ENCODE results near the gene PFKP.
A peak's percentile ranks its signal among the peaks of the same experiment; 100 is the strongest.

PFKP gene

DNA sequence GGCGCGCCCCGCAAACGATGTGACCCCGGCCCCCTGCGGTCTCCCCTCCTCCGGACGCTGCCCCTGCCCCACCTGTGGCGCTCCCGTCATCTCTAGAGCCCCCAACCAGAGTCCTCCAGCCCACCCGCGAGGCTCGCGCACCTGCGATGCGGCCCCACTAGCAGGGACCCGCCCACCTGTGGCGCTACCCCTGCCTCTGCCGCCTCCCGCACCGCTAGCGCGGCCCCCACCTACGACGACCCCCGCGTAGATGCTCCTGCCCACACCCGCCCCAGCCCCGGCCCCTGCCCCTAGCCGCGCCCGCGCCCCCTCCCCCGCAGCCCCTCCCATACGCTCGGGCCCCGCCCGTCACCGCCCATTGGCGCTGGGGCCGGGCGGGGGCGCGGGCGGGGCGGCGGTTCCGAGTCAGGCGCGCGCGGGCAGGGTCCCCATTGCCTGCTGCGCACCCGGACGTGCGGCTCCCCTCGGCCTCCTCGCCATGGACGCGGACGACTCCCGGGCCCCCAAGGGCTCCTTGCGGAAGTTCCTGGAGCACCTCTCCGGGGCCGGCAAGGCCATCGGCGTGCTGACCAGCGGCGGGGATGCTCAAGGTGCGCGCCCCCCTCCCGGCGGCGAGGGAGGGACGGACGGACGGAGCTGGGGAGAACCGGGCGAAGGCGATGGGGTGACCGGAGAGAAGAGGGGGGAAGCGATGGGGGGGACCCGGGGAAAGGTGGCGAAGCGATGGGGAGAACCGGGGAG is at the start of gene PFKP:
PFKP (plus strand) TSS at position 431 of the 741 bp plus-strand sequence; CDS start at position 479, 48 bp downstream.
- Histone ChIP-seq H3K9me3 (ENCODE audit: control insufficient read depth, insufficient read depth, low read length) (no peaks in the 10 kb centered on the region; the same call in 1 of the 2 replicates), H3K9ac (ENCODE audit: low read depth, low read length) (peak within 1 kb of the TSS; percentile 88), H3K36me3 (ENCODE audit: insufficient read depth, low read length) (peaks cover 7% of the 10 kb centered on the region), H3K4me1 (ENCODE audit: insufficient read depth, low read length) (peaks cover 15% of the 10 kb centered on the region)

DNA sequence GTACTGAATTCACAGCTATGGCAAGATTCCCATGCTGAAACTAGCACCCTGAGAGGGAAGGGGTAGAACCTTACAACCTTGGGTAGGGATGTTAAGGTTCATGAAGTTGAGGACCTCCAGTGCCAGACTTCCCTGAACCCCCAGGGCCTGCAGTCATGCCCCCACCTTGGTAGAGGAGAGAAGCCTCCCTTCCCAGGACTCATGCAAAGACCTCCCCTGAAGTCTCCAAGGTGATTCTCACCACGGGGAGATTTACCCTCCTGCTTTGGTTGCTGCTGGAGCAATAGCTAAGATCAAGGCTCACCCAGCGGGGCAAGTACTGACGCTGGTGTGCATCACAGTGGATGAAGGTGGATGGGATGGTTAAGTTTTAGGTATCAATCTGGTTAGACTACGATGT is 49.1 kb upstream of the PFKP start:
- H3K9ac ChIP-seq (ENCODE audit: low read depth, low read length): no peak overlapping the region
- no peaks in the 10 kb centered on the region; the same call in 1 of the 2 replicates for H3K9me3 ChIP-seq (ENCODE audit: control insufficient read depth, insufficient read depth, low read length)
- 0 out of 2 replicates have a peak, but pooled peaks cover 5% of the 10 kb centered on the region for H3K4me1 ChIP-seq (ENCODE audit: insufficient read depth, low read length)
- no peaks in the 10 kb centered on the region for H3K36me3 ChIP-seq (ENCODE audit: insufficient read depth, low read length)

DNA sequence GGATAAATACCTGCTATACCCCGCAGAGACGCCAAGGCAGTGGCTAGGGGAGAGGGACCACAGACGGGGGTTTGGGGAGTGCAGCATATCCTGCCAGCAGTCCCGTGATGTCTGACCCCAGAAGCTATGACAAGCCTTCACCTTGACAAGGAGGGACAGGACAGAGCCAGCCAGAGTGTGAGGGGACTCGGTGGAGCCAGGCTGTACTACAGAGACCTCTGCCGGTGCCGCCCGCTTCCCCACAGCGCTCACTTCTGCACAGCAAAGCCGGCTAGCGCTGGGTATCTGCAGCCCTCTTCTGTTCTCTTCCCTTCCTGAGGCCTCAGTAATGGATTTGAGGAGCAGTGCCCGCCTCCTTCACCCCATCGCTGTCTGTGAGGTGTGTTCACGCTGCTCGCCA is 47.0 kb upstream of the PFKP start:
- H3K4me1 ChIP-seq (ENCODE audit: insufficient read depth, low read length): 0 out of 2 replicates have a peak, but pooled peaks cover under 1% of the 10 kb centered on the region
- no peaks in the 10 kb centered on the region for H3K36me3 ChIP-seq (ENCODE audit: insufficient read depth, low read length)
- H3K9me3 ChIP-seq (ENCODE audit: control insufficient read depth, insufficient read depth, low read length): no peaks in the 10 kb centered on the region; the same call in 1 of the 2 replicates
- no peak overlapping the region for H3K9ac ChIP-seq (ENCODE audit: low read depth, low read length)

DNA sequence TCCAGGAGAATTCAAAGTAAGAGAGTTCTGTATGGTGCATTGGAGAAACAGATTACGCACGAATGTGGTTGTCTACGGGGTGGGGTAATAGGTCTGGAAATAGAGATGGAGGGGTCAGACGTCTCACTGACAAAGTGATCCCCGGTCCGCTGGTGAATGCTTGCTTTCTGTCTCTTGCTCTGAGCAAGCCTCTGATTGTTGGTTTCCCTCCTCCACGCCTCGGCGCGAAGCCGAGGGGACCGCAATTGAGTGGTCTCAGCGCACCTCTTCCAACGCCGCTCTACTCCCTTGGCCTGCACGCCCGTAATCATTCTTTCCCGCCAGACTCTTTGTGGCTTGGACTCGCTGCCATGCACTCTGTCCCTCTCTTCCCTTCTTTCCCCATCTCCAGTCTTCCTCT is 46.5 kb upstream of the PFKP start:
- Histone ChIP-seq H3K9ac (ENCODE audit: low read depth, low read length) (no peak overlapping the region), H3K4me1 (ENCODE audit: insufficient read depth, low read length) (no peaks in the 10 kb centered on the region), H3K9me3 (ENCODE audit: control insufficient read depth, insufficient read depth, low read length) (no peaks in the 10 kb centered on the region; the same call in 1 of the 2 replicates), H3K36me3 (ENCODE audit: insufficient read depth, low read length) (no peaks in the 10 kb centered on the region)

DNA sequence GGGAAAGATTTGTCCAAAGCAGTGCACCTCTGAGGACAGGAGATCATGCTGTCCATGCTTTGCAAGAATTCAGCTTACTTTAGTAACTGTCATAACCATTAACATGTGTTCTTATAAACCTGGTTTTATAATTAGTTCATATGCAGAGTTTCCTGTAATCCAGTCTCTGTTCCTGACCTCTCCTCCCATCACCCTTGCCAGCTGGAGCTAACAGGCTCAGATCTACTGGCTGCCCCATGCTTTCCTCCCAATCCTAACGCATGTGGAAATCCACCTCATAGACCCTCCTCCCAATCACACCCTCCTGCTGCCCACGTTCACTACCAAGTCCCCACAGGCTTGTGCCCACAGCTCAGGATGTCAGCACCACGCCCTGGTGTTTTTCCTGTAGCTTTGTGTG is 45.3 kb upstream of the PFKP start:
- Histone ChIP-seq H3K4me1 (ENCODE audit: insufficient read depth, low read length) (no peaks in the 10 kb centered on the region), H3K9me3 (ENCODE audit: control insufficient read depth, insufficient read depth, low read length) (no peaks in the 10 kb centered on the region; the same call in 1 of the 2 replicates), H3K9ac (ENCODE audit: low read depth, low read length) (no peak overlapping the region), H3K36me3 (ENCODE audit: insufficient read depth, low read length) (no peaks in the 10 kb centered on the region)

DNA sequence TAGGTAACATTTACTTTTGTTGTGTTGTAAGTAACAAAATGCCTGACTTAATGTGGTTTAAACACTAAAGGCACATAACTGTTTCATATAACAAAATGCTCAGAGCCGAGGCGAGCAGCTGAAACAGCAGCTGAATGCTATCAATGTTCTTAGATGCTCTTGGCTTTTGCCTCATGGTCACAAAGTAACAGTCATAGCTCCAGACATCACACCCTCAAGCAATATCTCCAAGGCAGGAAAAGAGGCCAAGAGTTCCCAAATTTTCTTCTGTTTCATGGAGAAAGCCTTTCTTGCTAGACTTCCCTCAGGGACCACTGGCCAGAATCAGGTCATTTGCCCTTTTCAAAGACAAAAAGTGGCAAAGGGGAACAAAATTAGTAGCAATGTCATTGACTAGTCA is 43.5 kb upstream of the PFKP start:
- Histone ChIP-seq H3K36me3 (ENCODE audit: insufficient read depth, low read length) (no peaks in the 10 kb centered on the region), H3K4me1 (ENCODE audit: insufficient read depth, low read length) (no peaks in the 10 kb centered on the region), H3K9ac (ENCODE audit: low read depth, low read length) (no peak overlapping the region), H3K9me3 (ENCODE audit: control insufficient read depth, insufficient read depth, low read length) (no peaks in the 10 kb centered on the region)

DNA sequence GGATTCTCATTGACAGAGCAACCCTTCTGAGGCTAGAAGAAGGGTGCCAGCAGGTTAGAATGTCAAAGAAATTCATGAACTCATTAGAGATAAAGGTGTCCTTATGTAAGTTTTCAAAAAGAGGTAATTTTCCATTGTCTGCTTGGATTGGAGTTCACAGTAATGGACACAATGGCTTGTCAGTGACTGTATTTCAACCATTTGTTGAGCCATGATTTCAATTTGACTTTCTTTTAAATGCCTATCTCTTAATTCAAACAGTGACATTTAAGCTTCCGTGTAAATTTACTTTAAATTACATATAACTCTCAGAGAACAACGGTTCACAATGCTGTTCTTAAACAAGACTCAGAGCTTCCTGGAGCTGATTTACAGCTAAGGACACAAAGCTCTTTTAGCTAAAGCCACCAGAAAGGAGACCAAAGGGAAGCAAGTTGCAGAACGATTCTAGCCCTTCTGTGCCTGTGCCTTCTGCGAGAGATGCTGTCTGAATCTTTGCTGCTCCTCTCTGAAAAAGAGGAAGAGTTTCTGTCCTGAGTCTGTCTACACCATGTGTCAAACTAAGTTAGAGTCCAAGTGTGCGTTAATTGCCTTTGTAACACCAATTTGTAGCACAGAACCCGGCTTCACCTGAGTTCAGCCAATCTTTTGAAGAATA is 42.2 kb upstream of the PFKP start:
- H3K4me1 ChIP-seq (ENCODE audit: insufficient read depth, low read length): no peaks in the 10 kb centered on the region
- H3K9me3 ChIP-seq (ENCODE audit: control insufficient read depth, insufficient read depth, low read length): no peaks in the 10 kb centered on the region
- H3K36me3 ChIP-seq (ENCODE audit: insufficient read depth, low read length): no peaks in the 10 kb centered on the region
- no peak overlapping the region for H3K9ac ChIP-seq (ENCODE audit: low read depth, low read length)

DNA sequence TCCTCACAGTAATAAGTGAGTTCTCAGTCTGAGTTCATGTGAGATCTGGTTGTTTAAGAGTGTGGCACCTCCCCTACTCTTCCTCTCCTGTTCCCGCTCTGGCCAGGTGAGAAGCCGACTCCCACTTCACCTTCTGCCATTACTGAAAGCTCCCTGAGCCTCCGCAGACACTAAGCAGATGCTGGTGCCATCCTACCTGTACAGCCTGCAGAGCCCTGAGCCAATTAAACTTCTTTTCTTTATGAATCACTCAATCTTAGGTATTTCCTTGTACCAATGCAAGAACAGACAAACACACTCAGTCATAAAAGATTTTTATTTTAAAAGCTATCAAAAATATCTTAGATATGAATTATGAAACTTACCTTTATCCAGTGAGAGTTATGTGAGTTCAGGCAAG is 39.5 kb upstream of the PFKP start:
- Histone ChIP-seq H3K36me3 (ENCODE audit: insufficient read depth, low read length) (no peaks in the 10 kb centered on the region), H3K9ac (ENCODE audit: low read depth, low read length) (no peak overlapping the region), H3K4me1 (ENCODE audit: insufficient read depth, low read length) (no peaks in the 10 kb centered on the region), H3K9me3 (ENCODE audit: control insufficient read depth, insufficient read depth, low read length) (no peaks in the 10 kb centered on the region)

DNA sequence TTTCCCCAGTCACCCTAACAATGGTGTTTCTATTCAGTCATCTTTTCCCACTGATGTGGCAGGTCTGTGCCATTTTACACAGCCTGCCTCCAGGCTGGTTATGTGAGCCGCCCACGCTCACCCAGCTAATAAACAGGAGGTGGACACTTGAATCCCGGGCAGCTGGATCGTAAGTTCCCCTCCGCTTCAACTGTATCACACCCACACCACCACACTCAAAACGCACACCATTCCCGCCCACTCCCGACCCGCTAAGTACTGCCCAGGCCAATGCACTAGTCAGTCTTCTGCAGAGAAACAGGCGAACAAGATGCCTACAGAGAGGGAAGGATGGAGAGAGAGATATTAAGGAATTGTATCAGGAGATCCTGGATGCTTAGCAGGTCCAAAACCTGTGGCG is 38.9 kb upstream of the PFKP start:
- Histone ChIP-seq H3K9ac (ENCODE audit: low read depth, low read length) (no peak overlapping the region), H3K4me1 (ENCODE audit: insufficient read depth, low read length) (no peaks in the 10 kb centered on the region), H3K9me3 (ENCODE audit: control insufficient read depth, insufficient read depth, low read length) (no peaks in the 10 kb centered on the region), H3K36me3 (ENCODE audit: insufficient read depth, low read length) (no peaks in the 10 kb centered on the region)

DNA sequence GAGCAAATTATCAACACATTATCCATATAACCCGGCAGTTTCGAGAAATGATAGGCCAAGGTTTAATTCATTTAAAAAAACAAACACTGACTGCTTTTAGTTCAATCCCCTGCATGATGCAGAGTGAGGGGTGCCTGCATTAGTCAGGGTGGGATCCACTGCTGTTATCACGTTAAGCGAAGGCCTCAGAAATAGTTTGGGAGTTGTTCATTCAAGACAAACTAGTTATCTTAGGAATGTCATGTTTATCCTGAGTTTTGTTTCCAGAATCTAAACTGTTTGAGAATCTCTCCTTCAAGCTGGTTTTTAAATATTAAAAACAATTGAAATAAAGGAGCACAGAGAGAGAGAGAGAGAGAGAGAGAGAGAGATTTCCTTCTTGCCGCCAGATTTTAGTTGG is 36.6 kb upstream of the PFKP start:
- Histone ChIP-seq H3K9me3 (ENCODE audit: control insufficient read depth, insufficient read depth, low read length) (no peaks in the 10 kb centered on the region), H3K36me3 (ENCODE audit: insufficient read depth, low read length) (no peaks in the 10 kb centered on the region), H3K4me1 (ENCODE audit: insufficient read depth, low read length) (no peaks in the 10 kb centered on the region), H3K9ac (ENCODE audit: low read depth, low read length) (no peak overlapping the region)

DNA sequence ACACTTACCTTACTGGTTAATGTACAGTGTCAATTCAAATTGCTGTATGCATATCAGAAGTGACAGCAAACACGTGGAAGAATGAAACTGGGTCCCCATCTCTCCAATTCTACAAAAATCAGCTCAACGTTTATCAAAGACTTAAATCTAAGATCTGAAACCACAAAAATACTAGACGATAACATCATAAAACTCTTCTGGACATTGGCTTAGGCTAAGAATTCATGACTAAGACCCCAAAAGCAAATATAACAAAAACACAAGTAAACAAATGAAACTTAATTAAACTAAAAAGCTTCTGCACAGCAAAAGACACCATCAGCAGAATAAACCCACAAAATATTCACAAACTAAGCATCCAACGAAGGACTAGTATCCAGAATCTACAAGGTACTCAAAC is 35.9 kb upstream of the PFKP start:
- Histone ChIP-seq H3K9me3 (ENCODE audit: control insufficient read depth, insufficient read depth, low read length) (no peaks in the 10 kb centered on the region), H3K4me1 (ENCODE audit: insufficient read depth, low read length) (no peaks in the 10 kb centered on the region), H3K36me3 (ENCODE audit: insufficient read depth, low read length) (no peaks in the 10 kb centered on the region), H3K9ac (ENCODE audit: low read depth, low read length) (no peak overlapping the region)

DNA sequence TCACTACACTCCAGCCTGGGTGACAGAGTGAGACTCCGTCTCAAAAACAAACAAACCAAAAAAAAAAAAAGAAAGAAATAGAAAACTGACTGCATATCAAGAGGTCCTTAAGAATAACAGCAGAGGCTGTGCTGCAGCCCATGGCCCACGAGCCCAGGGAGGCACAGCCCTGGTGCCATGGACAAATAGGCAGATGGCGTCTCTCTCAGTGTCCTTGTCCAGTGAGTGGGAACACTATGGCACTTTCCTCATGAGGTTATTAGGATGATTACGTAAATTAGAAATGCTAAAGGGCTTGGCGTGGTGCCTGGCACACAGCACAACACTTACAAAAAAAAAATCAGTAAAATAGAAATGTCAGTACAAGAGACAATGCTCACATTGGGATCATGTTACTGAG is 33.4 kb upstream of the PFKP start:
- Histone ChIP-seq H3K36me3 (ENCODE audit: insufficient read depth, low read length) (no peaks in the 10 kb centered on the region), H3K4me1 (ENCODE audit: insufficient read depth, low read length) (no peaks in the 10 kb centered on the region), H3K9ac (ENCODE audit: low read depth, low read length) (no peak overlapping the region), H3K9me3 (ENCODE audit: control insufficient read depth, insufficient read depth, low read length) (no peaks in the 10 kb centered on the region)

DNA sequence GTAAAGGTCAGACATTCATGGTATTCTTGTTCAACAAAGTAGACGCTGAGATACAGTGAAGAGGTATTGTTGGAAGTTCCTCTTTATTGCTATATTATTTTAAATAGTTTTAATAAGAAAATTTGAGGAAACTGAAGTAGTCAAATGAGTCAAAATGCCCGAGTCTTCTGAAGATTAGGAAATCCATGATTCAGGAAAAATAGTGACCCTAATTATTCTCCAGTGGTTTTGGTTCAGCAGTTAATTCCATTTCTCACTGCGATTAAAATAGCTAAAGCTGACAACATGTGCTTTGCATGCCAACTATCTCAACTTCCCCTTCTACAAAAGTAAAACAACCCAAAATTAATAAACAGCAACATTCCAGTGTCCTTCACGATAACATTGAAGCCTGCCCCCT is 32.7 kb upstream of the PFKP start:
- Histone ChIP-seq H3K4me1 (ENCODE audit: insufficient read depth, low read length) (no peaks in the 10 kb centered on the region), H3K36me3 (ENCODE audit: insufficient read depth, low read length) (no peaks in the 10 kb centered on the region), H3K9ac (ENCODE audit: low read depth, low read length) (no peak overlapping the region), H3K9me3 (ENCODE audit: control insufficient read depth, insufficient read depth, low read length) (no peaks in the 10 kb centered on the region)

DNA sequence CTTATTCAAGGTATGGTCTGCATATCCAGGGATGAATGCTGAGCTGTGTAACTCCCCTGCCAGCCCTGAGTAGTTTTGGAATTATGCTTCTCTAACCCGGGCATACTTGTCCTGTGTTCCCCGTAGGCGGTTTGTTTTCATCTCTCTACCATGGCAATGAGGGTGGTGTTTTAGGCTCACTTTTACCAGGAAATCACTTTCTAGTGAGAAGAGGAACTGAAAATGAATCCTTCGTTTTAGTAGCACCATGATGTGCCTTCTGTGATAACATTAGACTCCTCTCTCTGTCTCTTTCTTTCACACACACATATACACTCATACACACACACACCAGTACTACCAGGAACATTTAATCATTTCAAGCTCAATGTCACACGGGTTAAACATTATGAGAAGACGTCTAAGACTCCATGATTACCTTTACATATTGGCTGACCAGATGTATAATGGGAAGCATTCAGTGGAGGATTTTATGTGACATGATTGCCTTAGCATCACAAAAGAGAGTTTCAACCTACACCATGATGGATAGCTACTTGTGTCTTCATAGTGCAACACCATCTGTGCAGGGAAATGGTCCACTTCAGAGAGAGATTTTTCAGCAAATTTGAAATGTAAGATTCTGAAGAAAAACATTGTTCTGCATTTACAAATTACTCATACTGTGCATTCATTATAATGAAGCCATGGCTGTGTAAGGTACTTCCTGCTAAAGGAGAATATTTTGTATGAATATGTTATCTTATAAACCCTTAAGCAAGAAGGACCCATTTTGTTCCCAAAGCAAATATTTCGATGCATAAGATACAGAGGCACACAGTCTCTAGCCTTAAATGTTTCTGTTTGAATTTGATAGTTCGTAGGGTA is 31.0 kb upstream of the PFKP start:
- no peaks in the 10 kb centered on the region; the same call in 1 of the 2 replicates for H3K9me3 ChIP-seq (ENCODE audit: control insufficient read depth, insufficient read depth, low read length)
- no peaks in the 10 kb centered on the region for H3K36me3 ChIP-seq (ENCODE audit: insufficient read depth, low read length)
- H3K9ac ChIP-seq (ENCODE audit: low read depth, low read length): no peak overlapping the region
- no peaks in the 10 kb centered on the region for H3K4me1 ChIP-seq (ENCODE audit: insufficient read depth, low read length)
